CD4-positive, alpha-beta T cell treated with Interleukin-6 for 4 hours (primary cell): ENCODE data around the gene ARMS2.

Experiments
- DNase-seq: peaks from one replicate; pipeline ENCODE4 v3.0.0-alpha.2; 2020; ENCODE audit warnings: mixed read lengths

The ARMS2 gene

DNA sequence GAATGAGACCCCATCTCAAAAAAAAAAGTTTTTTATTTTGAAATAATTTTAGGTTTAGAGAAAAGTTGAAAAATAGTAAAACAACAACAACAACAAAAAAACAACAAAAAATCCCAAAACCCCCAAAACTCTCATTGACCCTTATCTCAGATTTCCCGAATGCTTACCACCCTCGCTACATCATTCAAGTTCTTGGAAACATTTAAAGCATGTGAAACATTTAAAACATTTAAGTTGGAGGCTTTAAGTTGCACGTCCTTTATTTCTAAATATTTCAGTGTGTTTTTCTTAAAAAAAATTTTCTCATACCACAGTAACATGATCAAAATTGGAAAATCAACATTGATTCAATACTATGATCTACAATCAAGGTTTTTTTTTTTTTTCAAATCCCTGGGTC is 382 bp upstream of the ARMS2 start:
- no peak for DNase-seq

DNA sequence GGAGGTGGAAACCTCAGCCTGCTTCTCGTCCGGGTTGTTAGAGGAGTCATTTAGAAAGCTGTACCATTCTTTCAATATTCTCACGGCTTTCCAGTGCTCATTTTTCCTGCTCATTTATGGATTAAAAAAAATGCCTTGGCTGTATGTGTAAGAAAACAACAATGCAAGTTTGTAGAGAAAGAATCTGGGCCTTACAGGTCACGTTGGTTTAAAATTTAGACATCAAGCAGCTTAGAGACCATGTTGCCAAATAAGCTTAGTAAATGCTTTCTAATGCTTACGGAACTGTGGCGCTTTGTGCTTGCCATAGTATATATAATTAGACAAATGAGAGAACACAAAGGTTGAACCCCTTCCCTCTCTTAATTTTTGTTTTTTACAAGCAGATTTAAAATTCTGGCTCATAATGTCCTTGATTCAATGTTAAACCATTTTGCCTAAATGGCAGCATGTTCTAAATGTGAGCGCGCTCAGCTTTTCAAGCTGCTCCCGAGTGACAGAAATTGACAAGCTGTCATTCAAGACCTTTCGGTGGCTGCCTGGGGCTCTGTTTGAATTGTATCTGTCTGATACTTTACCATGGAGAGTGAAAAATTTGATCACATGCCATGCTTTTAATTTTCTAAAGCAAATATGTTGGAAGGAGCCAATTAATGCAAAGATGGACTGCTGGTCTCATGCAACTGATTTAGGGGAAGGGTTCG is 1.1 kb downstream of the ARMS2 start:
- no peak for DNase-seq

DNA sequence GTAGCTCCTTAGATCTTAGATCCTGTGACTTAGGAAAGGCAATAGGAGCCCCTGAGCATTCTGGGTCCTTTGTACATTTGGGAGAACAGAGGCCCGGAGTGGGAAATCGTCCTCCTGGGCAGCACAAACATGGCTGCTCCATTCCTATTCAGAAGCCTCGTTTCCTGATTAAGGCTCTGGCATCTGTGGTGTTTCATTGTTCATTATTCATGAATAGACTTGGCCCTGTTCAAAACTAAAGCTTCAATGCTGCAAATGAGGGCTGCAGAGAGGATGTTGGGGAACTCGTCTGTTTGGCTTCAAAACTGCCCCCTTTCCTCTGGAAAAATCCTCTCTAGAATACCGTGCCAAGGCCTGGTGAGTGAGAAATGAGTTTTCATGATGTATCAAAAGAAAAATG is 3.5 kb downstream of the ARMS2 start:
- no peak for DNase-seq

DNA sequence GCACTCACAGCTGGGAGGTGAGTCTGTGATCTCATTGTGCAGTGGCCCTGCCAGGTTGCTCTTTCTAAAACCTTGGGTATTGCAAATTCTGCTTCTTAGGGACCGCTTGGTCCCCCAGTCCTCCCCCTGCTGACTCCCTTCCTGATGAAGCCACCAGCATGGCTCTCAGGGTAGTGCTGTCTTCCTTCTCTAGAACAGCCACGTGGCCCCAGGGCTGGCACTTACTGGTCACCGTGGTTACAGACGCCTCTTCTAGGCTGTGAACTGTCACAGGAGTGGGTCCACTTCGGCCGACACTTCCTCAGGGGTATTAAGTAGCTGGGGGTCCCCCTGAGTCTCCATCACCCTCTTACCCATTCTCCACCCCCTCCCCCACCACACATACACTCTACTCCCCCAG is 4.2 kb downstream of the ARMS2 start:
- DNase-seq: no peak

DNA sequence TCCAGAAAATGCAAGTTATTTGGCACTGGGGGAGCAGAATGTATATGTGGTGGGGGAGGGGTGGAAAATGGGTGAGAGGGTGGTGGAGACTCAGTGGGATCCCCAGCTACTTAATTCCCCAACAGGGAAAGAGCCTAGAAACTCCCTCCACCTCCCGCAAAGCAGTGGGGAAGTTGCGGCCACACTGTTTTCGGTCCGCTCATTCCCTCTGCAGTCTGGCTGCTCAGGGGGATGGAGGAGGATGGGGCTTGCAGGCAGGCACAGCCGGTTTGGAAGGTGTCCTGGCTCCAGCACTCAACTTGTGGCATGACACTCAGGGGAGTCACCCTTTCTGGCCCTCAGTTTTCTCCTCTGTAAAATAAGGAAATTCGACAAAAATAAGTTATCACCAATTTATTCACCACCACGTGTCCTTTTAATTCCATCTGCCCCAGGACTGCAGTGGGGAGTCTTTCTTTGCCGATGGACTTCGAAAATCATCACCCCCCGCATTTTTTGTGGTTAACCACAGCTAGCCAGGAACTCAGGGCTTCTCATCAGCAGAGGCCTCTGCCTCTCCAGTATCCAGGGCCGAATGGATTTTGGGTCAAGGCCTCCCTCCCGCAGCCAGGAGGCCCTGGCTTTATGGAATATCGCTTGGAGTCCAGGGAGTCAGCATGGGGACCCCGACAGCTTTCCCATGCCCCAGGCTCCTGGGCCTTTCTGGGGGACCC is 5.3 kb downstream of the ARMS2 start:
- no peak for DNase-seq

DNA sequence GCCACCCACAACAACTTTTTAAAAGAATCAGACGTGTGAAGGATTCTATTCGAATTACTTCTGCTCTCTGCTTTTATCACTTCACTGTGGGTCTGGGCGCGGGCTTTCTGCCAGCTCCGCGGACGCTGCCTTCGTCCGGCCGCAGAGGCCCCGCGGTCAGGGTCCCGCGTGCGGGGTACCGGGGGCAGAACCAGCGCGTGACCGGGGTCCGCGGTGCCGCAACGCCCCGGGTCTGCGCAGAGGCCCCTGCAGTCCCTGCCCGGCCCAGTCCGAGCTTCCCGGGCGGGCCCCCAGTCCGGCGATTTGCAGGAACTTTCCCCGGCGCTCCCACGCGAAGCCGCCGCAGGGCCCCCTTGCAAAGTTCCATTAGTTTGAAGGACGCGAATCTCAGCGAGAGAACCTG is 6.4 kb downstream of the ARMS2 start:
- no peak for DNase-seq

DNA sequence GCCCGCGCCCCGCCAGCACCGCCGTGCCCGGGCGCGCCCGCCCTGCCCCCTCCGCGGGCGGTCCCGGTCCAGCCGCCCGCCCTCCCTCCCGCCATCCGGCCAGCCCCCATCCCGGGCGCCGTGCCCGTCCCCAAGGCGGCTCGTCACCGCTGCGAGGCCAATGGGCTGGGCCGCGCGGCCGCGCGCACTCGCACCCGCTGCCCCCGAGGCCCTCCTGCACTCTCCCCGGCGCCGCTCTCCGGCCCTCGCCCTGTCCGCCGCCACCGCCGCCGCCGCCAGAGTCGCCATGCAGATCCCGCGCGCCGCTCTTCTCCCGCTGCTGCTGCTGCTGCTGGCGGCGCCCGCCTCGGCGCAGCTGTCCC is 6.9 kb downstream of the ARMS2 start, which contains the start of gene HTRA1:
Gene HTRA1 (plus strand): TSS at position 187 of the 362 bp plus-strand sequence. CDS start 100 bp downstream, at position 287.
- no peak for DNase-seq

DNA sequence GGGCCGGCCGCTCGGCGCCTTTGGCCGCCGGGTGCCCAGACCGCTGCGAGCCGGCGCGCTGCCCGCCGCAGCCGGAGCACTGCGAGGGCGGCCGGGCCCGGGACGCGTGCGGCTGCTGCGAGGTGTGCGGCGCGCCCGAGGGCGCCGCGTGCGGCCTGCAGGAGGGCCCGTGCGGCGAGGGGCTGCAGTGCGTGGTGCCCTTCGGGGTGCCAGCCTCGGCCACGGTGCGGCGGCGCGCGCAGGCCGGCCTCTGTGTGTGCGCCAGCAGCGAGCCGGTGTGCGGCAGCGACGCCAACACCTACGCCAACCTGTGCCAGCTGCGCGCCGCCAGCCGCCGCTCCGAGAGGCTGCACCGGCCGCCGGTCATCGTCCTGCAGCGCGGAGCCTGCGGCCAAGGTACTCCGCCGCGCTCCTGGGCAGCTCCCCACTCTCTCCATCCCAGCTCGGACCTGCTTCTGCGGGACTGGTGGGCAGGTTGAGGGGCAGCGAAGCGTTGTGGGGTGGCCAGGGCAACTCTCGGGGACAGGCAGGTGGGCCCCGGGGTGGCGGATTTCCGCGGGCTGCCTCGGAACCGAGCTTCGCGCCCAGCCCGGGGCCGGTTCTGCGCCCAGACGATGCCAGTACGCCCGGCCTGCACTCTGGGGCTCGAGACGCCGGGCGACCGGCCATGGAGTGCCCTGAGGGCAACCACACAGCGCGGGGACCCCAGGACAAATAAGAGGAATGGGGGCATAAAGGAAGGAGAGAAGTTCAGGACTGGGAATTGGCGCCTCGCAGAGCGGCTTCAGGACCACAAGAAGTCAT is 7.5 kb downstream of the ARMS2 start:
- DNase-seq: no peak

DNA sequence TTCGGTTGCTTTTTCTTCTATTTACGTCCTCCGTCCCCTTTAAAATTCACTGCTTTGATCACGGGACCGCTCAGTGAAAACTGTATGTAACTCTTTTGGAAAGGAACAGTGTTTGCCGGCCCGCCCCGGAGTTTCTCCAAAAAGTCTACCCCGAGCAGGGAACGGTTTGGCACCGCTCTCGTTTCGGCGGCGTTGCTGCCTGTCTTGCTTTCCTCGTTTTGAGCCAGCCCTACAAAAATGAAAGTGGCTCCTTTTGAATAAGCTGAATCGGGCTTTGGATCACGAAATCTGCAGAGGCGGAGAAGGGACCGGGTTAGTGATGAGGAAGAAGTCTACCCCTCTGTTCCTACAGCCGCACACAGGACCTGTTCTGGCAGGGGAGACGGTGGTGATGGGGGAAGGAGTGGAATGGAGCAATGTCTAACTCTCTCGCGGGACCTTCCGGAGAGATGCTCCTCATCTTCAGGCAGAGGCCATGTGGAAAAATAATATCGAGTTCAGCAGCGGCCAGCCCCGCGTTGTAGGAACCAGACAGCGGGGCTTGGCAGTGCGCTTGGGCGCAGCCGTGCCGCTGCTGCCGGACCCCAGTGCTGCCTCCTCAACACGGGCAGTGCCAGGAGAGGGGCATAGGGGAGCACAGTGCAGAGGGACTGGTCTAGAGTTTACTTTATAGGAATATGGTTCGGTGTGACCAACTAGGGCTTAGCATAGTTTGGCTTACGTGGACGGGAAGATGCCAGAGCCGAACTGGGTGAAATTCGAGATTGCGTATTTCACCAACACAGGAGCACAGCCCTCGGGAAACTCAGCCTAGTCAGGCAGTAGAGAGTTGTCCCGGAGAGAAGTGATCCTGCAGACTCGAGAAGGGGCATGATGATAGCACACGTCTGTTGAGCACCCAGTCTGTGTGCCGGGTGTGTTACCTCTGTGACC is 8.3 kb downstream of the ARMS2 start:
- DNase-seq: no peak

DNA sequence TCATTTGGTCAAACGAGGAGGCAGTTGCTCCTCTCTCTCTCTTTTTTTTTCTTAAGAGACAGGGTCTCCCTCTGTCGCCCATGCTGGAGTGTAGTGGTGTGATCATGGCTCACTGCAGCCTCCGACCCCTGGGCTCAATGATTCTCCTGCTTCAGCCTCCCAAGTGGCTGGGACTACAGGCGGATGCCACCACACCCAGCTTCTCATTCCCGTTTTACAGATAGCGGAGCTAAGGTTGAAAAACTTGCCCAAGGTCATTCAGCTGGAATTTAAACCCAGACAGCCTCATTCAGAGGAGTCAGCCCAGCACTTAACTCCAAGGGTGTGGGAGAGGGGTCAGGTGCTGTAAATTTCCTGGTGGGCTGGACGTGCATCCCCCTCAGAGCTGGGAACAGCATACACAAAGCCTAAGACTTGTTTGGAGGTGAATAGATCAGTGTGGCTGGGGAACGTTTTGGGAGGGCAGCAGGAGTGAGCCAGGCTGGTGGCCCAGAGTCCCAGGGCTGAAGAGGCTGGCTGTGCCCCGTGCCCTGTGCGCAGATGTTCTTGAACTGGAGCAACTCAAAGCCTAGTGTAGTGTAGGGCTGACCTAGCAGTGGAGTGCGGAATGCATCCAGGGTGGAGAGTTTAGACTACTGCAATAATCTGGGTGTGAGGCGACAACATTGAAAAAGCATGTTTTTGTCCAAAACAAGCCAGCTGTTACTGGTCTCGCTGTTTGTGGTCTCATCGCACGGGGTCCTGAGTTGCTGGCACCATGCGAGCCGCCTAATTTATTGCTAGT is 9.2 kb downstream of the ARMS2 start:
- DNase-seq: no peak

DNA sequence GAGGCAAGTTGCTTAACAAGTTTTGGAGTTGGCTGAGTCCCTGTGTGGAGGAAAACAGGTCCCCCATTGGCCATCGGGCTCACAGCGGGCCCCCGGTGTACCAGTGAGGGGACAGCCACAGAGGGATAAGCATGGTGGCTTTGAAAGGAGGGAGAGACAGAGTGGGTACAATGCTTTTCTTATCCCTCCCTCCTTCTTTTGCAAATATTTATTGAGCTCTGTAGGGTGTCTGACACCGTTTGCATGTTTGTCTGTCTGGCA is 9.7 kb downstream of the ARMS2 start:
- DNase-seq: no peak

DNA sequence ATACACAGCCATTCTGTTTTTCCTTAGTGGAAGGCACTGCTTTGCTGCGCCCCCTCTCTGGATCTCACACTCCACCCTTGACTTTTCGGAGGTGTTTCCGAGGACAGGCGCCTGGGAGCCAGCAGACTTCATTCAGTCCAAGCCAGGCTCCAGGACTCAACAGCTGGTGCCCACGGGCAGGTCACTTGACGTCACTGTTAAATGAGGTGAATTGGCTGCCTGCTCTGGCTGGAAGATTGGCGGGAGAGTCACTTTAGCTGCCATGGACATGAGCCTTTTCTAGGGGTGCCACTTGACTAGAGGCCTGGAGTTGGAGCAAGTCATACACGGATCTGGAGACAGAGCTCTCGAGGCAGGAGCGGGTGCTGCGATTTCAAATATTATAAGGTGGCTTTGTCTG is 10.1 kb downstream of the ARMS2 start:
- no peak for DNase-seq

DNA sequence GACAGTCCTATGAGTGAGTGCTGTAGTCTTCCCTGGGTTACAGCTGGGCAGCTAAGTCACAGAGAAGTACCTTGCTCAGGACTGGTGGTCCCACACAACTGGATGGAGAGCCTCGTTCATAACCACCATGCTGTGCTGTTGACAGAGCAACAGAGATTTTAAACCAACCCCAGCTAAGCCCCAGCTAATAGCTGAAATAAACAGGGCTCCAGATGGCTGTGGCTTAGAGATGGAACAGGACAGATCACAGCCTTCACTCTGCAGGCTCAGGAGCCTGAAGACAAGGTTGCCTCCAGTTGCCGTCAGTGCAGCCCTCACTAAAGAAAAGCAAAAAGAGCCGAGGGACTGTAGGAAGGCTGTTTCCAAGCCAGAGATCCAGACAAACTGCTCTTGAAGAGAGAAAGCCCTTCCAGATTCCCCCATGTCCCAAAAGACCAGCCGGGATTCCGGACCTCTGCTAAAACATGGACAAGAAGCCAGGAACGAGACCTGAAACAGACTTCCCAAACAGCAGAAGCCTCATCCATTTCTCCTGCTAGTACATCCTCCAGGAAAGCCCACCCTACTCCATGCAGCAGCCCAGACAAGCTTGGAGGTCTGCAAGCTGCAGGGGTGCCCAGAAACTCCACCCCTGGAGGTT is 11.1 kb downstream of the ARMS2 start:
- DNase-seq: no peak

DNA sequence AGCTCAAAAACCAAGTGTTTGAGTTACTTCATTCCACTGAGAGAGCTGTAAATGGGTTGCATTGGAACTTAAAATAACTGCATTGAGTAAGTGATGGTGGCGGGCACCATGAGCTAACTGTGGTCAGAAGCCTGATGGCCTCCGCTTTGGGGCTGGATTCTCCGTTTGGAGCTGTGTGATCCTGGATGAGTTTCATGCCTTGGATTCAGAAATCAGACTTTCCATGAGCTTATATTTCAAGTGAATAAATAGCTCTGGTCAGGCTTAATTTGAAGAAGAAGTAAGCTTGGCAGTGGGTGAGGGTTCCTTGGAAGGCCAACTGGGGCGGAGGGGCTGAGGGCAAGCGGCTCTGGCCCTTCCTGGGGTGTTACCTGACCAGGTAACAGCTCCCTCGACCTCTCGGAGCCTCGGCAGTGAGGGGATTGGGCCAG is 12.5 kb downstream of the ARMS2 start:
- no peak for DNase-seq

DNA sequence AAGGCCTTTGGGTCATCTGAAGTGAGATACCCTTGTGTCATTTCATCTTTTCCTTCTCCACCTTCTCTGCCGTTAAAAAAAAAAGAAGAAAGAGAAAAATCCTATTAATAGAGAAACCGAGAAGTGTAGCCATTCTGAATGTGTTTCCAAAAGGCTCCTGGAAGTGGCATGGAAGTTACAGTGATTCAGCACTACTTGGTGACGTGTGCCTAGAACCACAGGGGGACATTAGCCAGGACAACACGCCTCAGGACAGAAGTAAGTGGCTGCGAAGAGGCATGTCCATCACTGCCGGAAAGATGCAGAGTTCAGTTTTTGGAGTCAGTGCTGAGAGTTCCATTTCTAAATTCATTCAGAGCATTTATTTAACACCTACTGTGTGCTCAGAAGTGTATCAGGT is 13.2 kb downstream of the ARMS2 start:
- DNase-seq: no peak

DNA sequence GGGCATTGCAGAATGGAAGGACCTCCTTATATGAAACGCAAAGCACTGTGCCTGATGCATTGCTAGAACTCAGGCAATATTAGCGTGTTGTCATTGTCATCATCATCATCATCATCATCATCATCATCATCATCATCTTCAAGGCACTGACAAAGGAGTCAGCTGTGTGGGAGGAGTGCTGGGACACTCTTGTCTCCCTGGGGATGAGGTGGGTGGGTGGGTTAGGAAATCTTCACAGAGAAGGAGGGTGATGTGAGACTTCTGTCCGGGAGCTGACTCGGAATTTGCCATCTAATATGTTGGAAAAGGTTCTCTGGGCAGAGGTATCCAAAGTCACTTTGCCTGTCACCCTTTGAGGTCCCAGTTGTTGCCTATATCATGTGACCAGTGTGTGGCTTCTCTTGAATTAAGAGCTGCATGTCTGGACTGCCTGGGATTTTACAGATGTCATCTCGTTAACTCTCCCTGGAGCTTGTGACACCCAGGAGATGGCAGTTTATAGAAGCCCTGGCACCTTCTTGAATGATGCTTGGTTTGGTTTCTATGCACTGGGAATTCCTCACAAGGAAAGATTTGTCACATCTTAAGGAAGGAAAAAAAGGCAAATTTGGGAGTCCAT is 14.0 kb downstream of the ARMS2 start:
- DNase-seq: no peak

DNA sequence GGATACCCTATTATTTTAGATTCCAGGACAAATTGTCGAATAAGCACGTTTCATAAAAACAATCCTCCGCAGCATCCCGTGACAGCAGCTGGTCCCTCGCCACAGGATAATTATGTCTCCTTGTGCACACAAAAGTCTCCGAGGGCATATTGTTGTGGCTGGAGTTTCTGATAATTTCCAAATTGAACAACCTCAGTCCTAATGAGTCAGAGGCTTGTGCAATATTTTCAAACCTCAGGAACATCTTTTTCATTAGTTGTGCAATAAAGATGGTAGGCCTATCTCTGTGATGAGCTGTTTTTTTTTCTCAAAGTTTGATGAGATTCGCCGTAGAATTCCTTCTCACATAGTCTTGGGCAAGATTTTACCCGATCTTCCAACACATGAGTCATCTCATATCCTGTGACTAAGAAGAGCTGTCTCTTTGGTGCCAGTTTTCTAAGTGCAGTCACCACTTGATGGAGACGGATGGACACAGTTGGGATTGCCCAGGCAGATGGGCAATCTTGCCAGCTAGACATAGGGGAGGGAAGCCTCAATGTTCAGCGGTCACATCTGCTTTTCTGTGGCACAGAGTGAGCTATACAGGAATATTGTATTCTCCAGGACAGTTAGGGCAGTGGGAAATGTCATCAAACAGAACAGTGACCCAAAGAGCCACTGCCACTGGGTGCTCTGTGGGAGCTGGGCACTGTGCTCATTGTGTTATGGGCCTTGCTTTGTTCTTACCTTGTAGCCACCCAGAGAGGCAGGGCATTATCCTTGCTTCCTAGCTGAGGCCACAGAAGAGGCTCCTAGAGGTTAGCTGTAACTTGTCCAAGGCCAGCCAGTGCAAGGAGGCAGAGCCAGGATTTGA is 14.7 kb downstream of the ARMS2 start:
- DNase-seq: no peak

DNA sequence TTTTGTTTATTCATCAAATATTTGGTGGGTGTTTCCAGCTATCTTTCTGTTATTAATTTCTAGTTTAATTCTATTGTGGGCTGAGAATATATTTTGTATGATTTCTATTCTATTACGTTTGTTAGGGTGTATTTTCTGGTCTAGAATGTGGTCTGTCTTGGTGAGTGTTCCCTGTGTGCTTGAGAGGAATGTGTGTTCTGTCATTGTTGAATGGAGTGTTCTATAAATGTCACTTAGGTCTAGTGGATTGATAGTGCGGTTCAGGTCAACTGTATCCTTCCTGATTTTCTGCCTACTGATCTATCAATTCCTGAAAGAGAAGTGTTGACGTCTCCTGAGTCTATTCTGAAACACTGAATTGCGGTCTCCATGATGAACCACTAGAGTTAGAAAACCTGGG is 15.4 kb downstream of the ARMS2 start:
- DNase-seq: no peak

DNA sequence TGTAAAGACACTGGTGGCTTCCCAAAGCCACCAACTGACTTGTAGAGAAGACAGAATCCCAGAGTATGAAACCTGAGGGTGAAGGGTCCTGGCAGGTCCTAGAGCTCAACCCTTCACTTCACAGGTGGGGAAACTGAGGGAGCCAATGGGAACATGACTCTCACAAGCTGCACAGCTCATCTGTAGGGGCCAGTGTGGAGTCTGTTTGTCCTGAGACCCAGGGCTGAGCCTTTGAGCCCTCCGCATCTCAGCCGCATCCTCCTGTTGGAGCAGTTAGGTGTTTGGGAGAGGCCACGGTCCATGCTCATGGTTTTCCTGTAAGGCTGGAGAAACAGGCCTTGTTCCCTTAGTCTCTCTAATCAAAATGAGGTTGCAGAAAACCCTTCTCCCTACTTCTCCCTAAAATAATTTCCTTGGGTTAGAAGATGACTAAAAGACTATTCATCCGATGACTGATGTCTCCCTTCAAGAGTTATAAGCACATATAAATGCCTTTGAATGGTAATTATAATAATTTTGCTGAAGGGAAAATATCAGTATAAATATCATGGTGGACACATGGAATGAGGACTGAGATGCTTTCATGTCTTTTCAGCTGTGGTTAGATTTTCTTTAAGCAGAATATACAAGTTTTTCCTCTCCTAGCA is 17.2 kb downstream of the ARMS2 start:
- DNase-seq: no peak

DNA sequence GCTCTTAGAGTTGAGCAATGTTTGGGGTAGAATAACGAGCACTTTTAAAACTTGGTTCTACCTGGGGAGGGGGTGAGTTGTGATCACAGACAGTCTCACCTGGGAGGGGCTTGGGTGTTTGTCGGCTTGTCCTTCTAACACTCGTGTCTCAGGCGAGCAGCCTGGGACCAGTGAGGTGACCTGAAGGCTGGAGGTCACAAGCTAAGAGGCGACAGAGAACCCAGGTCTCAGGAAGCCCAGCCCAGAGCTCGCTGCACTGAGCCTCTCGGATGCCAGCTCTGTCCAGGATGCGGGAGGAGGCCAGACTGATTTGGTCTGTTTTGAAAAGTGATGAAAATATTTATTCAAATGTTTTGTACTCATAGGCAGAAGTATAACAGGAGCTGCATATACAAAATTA is 18.7 kb downstream of the ARMS2 start:
- no peak for DNase-seq
